Measurements from ENCODE around the gene TMEM158. TPM values are rescaled to one million over a fixed set of nuclear protein-coding genes. Genes with fewer than 3 reads are reported as not detected.

TMEM158 gene
- total RNA-seq, 2 donors from 2014 or later, result 0.25 to 6.5 TPM

- Mint-ChIP-seq H3K4me1 (peaks cover 4% of the 10 kb centered on the region), H3K27me3 (peaks cover 16% of the 10 kb centered on the region), H3K27ac (no peak overlapping the region), H3K4me3 (no peak overlapping the region), H3K36me3 (ENCODE audit: low read depth) (peaks cover 4% of the 10 kb centered on the region)
- no peak for ATAC-seq
- H3K9me3 ChIP-seq (ENCODE audit: control insufficient read depth, low read length, poor library complexity, severe bottlenecking), result no peaks in the 10 kb centered on the region
- no peak for DNase-seq
Observed at GRCh38 chr3:45249391-45249790, 23.3 kb upstream of the TMEM158 start.

DNA sequence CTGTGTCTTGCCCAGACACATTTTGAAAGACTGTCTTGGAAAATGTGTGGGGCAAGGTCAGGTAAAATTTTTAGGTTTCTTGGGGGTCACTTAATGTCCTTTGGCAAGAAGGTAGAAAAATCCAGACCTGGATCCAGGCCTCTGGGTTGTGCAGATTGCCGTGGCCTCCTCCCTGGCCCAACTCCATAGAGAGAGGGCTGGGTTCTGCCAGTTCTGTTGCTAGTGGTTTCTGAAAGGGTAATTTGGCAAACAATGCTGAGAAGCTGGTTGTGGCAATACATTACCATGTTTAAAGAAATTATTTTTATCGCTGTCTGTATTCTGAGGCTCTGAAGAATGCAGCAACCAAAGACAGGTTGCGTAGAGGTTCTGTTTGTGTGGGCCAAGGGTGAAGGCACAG is 20.2 kb upstream of the TMEM158 start:
- Mint-ChIP-seq H3K27ac (no peak overlapping the region), H3K4me3 (no peak overlapping the region), H3K27me3 (peaks cover 25% of the 10 kb centered on the region), H3K4me1 (peaks cover 4% of the 10 kb centered on the region), H3K36me3 (ENCODE audit: low read depth) (peaks cover 4% of the 10 kb centered on the region)
- ATAC-seq (no peak), DNase-seq (no peak)
- no peaks in the 10 kb centered on the region for H3K9me3 ChIP-seq (ENCODE audit: control insufficient read depth, low read length, poor library complexity, severe bottlenecking)

DNA sequence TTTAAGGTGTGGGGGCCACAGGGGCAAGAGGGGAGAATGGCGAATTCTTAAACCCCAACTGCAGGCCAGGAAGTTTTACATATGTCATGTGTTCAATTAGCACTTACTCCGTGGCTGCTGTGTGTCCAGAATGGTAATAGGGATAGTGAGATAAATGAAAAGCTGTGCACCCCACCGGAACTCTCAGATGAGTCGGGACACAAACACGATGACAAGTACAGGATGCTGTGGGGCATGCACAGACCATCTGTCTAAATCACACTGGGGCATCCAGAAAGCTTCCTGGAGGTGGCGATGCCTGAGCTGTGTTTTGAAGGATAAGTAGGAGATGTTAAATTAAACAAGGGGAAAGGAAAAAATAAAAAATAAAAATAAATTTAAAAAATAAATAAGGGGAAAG is 18.3 kb upstream of the TMEM158 start:
- DNase-seq, result no peak
- H3K9me3 ChIP-seq (ENCODE audit: control insufficient read depth, low read length, poor library complexity, severe bottlenecking), result no peaks in the 10 kb centered on the region
- Mint-ChIP-seq H3K36me3 (ENCODE audit: low read depth) (peaks cover 6% of the 10 kb centered on the region), H3K27me3 (peaks cover 42% of the 10 kb centered on the region), H3K4me1 (peaks cover 2% of the 10 kb centered on the region), H3K27ac (no peak overlapping the region), H3K4me3 (no peak overlapping the region)
- no peak for ATAC-seq

DNA sequence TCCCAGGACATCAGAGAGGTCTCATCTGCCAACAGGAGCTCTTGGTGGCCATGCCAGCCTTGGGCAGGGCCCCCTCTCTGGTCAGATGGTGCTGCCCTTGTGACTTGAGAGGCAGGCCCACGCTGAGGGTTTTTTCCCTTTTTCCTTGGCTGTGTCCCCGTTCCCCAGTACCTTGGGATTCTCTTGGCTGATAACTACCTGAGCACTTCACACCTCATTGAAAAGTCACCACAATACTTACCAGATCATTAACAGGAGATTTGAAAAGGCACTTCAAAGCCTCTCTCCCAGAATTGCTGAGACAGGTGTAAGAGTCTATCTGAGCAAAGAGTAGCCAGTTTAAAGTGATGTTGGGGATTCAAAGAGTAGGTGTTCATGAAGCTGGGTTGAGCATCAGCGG is 15.1 kb upstream of the TMEM158 start:
- H3K4me3 Mint-ChIP-seq, result no peak overlapping the region
- H3K4me1 Mint-ChIP-seq, result no peaks in the 10 kb centered on the region
- peaks cover 45% of the 10 kb centered on the region for H3K27me3 Mint-ChIP-seq
- peaks cover 6% of the 10 kb centered on the region for H3K36me3 Mint-ChIP-seq (ENCODE audit: low read depth)
- DNase-seq (no peak), ATAC-seq (no peak)
- no peaks in the 10 kb centered on the region for H3K9me3 ChIP-seq (ENCODE audit: control insufficient read depth, low read length, poor library complexity, severe bottlenecking)
- H3K27ac Mint-ChIP-seq, result no peak overlapping the region

DNA sequence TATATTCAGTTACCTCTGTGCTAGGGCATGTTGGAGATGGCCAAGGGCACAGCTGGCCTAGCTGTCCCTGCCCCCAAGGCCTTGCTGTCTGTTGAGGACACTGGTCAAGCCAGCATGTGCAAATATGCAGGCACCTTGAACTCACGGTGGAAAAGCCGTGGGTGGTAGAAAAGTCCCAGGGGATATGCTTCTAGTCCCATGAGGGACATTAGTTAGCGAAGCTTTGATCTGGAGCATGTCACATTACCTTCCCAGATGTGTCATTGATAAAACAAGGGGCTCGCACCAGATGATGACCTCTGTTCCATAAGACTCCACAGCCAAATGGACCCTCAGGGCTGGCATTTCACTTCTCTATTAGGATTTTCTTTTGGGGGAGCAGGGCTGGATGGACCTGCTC is 14.2 kb upstream of the TMEM158 start:
- peak overlapping the region; percentile 3 for H3K27ac Mint-ChIP-seq
- ATAC-seq (no peak), DNase-seq (no peak)
- H3K4me1 Mint-ChIP-seq, result no peaks in the 10 kb centered on the region
- no peaks in the 10 kb centered on the region for H3K9me3 ChIP-seq (ENCODE audit: control insufficient read depth, low read length, poor library complexity, severe bottlenecking)
- H3K4me3 Mint-ChIP-seq, result no peak overlapping the region
- peaks cover 6% of the 10 kb centered on the region for H3K36me3 Mint-ChIP-seq (ENCODE audit: low read depth)
- peaks cover 45% of the 10 kb centered on the region for H3K27me3 Mint-ChIP-seq

- Mint-ChIP-seq H3K4me3 (no peak overlapping the region), H3K27me3 (peaks cover 35% of the 10 kb centered on the region), H3K36me3 (ENCODE audit: low read depth) (peaks cover 2% of the 10 kb centered on the region), H3K27ac (no peak overlapping the region), H3K4me1 (peaks cover 4% of the 10 kb centered on the region)
- H3K9me3 ChIP-seq (ENCODE audit: control insufficient read depth, low read length, poor library complexity, severe bottlenecking), result no peaks in the 10 kb centered on the region
- DNase-seq (no peak), ATAC-seq (no peak)
Observed at GRCh38 chr3:45239254-45239653, 13.2 kb upstream of the TMEM158 start.

DNA sequence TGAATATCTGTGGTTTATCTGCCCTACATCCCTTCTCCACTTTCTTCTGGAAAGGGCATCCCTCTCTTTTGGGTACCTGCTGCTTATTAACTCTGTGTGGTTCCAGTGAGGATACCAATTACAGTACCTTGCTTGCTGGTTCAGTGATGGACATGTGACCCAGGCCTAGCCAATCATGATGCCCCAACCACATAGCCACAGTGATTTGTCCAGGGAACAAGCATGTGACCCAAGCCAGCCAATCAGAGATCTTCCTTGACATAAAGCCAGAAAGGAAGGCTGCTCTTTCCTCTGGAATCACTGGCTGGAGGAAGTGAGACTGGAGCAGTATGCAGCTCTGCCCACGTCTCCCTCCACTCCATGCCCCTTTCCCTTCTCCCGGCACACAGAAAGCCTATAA is 10.9 kb upstream of the TMEM158 start:
- Mint-ChIP-seq H3K4me3 (no peak overlapping the region), H3K36me3 (ENCODE audit: low read depth) (peaks cover 2% of the 10 kb centered on the region), H3K4me1 (peaks cover 4% of the 10 kb centered on the region), H3K27me3 (peaks cover 27% of the 10 kb centered on the region), H3K27ac (no peak overlapping the region)
- ATAC-seq, result no peak
- no peak for DNase-seq
- H3K9me3 ChIP-seq (ENCODE audit: control insufficient read depth, low read length, poor library complexity, severe bottlenecking), result no peaks in the 10 kb centered on the region

- H3K36me3 Mint-ChIP-seq (ENCODE audit: low read depth), result no peaks in the 10 kb centered on the region
- DNase-seq (no peak), ATAC-seq (no peak)
- peaks cover 30% of the 10 kb centered on the region for H3K27me3 Mint-ChIP-seq
- no peak overlapping the region for H3K4me3 Mint-ChIP-seq
- no peaks in the 10 kb centered on the region for H3K9me3 ChIP-seq (ENCODE audit: control insufficient read depth, low read length, poor library complexity, severe bottlenecking)
- no peak overlapping the region for H3K27ac Mint-ChIP-seq
- peaks cover 4% of the 10 kb centered on the region for H3K4me1 Mint-ChIP-seq
Observed at GRCh38 chr3:45235409-45235808, 9.3 kb upstream of the TMEM158 start.

DNA sequence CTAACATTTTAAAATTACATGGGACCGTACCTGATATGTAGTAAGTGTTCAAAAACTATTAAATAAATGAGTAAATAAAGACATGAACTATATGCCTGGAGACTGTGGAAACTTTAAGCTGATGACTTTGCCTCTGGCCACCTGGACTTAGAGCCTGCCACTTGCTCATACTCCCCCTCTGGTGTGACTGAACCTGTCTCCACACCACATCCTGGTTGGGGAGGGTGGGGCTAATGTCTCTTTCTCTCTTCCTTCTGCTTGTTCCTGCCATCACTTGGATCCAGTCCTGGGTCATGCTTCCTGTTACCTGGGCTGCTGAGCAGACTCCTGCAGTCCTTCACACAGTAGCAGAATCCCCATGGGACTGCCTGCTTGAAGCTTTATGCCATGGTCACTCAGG is 8.2 kb upstream of the TMEM158 start:
- H3K9me3 ChIP-seq (ENCODE audit: control insufficient read depth, low read length, poor library complexity, severe bottlenecking), result no peaks in the 10 kb centered on the region
- Mint-ChIP-seq H3K27ac (no peak overlapping the region), H3K27me3 (peaks cover 32% of the 10 kb centered on the region), H3K4me1 (peaks cover 7% of the 10 kb centered on the region), H3K36me3 (ENCODE audit: low read depth) (peaks cover 5% of the 10 kb centered on the region), H3K4me3 (no peak overlapping the region)
- no peak for DNase-seq
- ATAC-seq, result no peak

DNA sequence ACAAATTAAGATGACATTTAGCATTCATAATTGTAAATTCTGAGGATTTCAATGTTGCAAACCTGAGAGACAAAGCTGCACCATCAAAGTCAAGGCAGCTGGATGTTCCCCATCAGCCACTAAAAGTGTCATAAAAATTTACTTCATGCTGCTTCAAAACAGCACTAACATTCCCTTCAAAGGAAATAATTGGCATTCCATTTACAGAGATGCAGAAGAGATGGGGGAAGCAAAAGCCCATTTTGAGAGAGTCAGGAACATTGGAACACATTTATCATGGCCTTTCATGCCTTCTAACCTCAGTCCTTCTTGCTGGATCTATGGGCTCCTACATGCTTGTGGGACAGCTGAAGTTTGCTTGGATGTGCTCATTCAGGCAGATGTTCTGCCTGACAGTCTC is 6.4 kb upstream of the TMEM158 start:
- Mint-ChIP-seq H3K27ac (no peak overlapping the region), H3K4me3 (no peak overlapping the region), H3K4me1 (peaks cover 7% of the 10 kb centered on the region), H3K36me3 (ENCODE audit: low read depth) (peaks cover 7% of the 10 kb centered on the region), H3K27me3 (peaks cover 47% of the 10 kb centered on the region)
- ATAC-seq (no peak), DNase-seq (no peak)
- H3K9me3 ChIP-seq (ENCODE audit: control insufficient read depth, low read length, poor library complexity, severe bottlenecking), result no peaks in the 10 kb centered on the region

- Mint-ChIP-seq H3K4me3 (peak overlapping the region; percentile 33), H3K36me3 (ENCODE audit: low read depth) (peaks cover 7% of the 10 kb centered on the region), H3K4me1 (peaks cover 15% of the 10 kb centered on the region), H3K27me3 (peaks cover 79% of the 10 kb centered on the region), H3K27ac (no peak overlapping the region)
- DNase-seq, result no peak
- no peak for ATAC-seq
- no peaks in the 10 kb centered on the region for H3K9me3 ChIP-seq (ENCODE audit: control insufficient read depth, low read length, poor library complexity, severe bottlenecking)
Observed at GRCh38 chr3:45227946-45228345, 1.9 kb upstream of the TMEM158 start.

- no peaks in the 10 kb centered on the region for H3K9me3 ChIP-seq (ENCODE audit: control insufficient read depth, low read length, poor library complexity, severe bottlenecking)
- Mint-ChIP-seq H3K27ac (no peak overlapping the region), H3K4me3 (peak overlapping the region; percentile 82), H3K4me1 (peaks cover 15% of the 10 kb centered on the region), H3K27me3 (peaks cover 86% of the 10 kb centered on the region), H3K36me3 (ENCODE audit: low read depth) (peaks cover 7% of the 10 kb centered on the region)
- ATAC-seq (no peak), DNase-seq (no peak)
Observed at GRCh38 chr3:45227071-45227820, 1.2 kb upstream of the TMEM158 start.

GRCh38 chr3:45225465-45226205 is 452 bp downstream of the TMEM158 start:
- ATAC-seq (peak; percentile 43), DNase-seq (peak in 2 of 3 donors; percentile 14 to 16)
- H3K27me3 Mint-ChIP-seq, result peaks cover 86% of the 10 kb centered on the region
- peak overlapping the region; percentile 74 for H3K4me3 Mint-ChIP-seq
- H3K36me3 Mint-ChIP-seq (ENCODE audit: low read depth), result peaks cover 7% of the 10 kb centered on the region
- H3K27ac Mint-ChIP-seq, result no peak overlapping the region
- H3K9me3 ChIP-seq (ENCODE audit: control insufficient read depth, low read length, poor library complexity, severe bottlenecking), result no peaks in the 10 kb centered on the region
- peaks cover 15% of the 10 kb centered on the region for H3K4me1 Mint-ChIP-seq
